Amygdala (tissue), 56 donors: ENCODE data around the gene MITF.
A peak's percentile ranks its signal among the peaks of the same experiment; 100 is the strongest.

ENCODE experiments used
- DNase-seq, 56 donors: peaks; one replicate each; lab custom pipeline; 2025; lab: John Stamatoyannopoulos, UW

MITF gene

DNA sequence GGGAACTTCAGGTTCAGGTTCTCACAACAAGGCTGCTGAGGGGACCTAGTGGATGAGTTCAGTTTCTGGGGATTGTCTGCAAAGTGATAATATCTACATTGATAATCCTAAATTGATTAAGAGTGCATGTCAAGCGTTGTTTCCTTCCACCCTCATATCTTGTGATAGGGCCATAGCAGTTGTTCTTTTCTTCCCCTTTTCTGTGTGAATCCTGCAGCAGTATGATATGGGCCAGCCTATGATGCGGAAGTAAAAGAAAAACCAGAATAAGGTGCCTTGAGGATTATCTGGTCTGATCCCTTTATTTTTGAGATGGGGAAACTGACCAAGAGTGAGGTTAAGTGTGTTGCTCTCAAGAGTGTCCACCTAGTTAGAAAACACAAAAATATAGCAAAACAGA is 86.2 kb downstream of the MITF start:
- DNase-seq, result no peak

DNA sequence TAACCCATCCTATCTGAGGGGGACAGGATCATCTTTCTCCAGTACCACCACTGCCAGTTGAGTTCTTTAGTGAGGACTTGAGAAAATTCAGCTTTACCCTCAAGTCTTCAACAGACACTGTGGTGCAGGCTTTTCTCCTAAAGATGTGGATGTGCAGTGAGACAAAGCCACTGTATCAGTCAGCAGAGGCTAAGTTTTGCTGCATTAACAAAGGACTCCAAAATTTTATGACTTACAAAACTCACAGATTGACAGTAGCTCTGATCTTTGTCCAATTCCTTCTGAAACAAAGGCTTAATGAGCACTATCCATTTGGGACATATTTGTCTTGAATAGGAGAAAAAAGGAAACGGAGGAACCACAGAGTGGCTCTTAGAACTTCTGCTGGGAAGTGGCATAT is 87.9 kb downstream of the MITF start:
- no peak for DNase-seq

DNA sequence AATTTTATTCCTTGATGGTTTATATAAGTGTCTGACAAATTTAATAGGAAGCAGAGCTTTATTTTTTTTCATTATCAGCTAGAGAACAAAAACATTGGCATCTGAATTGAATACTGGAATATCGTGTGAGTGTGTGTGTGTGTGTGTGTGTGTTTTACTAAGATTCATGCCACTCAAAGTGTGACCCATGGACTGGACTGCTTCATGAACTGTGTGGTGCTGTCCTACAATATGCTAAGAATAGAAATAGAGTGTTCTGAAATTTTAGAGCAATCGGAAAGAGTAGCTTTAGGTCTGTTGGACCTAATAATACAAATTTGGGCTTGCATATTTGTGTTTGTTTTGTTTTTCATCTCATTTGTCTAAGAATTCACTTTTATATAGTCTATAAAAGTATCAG is 89.6 kb downstream of the MITF start:
- no peak for DNase-seq

DNA sequence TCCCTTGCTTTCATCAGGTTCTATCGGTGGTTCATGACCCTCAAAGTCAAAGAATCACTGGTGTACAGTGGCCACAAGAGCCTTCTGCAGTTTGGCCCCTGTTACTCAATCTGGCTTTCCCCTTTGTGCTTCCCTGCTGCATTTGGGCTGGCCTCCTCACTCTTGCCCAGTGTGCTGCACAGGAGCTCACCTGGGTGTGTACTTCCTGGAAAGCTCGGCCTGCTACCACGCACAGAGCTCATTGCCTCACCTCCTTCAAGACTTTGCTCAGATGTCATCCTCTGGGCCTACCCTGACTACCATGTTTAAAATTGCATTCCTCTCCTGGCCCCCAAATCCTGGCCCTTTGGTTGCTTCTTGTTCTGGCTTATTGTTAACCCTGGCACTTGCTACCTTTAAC is 90.9 kb downstream of the MITF start:
- DNase-seq, result no peak

DNA sequence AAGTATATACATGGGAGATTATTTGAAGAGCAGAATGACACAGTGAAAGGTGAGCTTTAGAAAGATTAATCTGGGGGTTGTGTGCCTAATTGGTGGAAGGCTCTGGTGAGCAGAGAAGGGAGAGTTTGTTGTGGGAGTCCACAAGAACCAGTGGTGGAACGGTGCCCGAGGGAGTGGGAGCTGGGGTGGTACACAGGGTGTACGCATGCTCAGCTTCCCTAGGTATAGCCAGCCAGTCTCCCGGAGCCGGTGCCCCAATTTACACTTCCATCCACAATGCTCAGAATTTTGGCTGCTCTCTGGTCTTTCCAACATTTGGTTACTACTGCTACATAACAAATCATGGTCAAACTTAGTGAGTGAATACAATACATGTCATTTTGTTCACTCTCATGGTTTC is 92.5 kb downstream of the MITF start:
- no peak for DNase-seq

DNA sequence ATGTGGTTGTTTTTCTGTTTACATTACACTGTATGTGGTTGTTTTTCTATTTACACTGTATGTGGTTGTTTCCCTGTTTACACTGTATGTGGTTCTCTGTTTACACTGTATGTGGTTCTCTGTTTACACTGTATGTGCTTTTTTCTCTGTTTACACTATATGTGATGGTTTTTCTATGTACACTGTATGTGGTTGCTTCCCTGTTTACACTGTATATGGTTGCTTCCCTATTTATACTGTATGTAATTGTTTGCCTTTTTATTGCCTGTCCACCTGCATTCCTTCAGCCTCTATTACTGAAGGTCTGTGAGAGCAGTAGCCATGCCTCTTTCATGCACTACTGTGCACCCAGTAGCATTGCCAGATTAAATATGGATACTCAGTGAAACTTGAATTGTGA is 94.3 kb downstream of the MITF start:
- no peak for DNase-seq

DNA sequence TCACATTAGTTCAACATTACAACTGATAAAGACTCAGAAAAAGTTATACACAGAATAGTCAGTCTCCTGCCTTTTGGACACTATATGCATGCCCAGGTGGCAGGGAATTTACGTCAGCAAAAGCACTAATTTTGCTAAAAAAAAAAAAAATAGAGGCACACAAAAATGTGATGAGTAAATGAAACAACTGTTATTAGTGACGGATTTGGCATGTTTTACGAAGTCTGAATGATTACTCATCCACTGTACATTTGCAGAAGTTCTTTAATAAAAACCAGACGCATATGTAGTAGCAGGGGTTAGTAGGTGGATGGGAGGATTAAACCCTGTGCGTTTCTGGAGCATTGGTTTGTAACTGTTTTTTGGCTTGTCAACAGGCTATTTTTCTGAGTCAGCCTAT is 99.0 kb downstream of the MITF start:
- no peak for DNase-seq

DNA sequence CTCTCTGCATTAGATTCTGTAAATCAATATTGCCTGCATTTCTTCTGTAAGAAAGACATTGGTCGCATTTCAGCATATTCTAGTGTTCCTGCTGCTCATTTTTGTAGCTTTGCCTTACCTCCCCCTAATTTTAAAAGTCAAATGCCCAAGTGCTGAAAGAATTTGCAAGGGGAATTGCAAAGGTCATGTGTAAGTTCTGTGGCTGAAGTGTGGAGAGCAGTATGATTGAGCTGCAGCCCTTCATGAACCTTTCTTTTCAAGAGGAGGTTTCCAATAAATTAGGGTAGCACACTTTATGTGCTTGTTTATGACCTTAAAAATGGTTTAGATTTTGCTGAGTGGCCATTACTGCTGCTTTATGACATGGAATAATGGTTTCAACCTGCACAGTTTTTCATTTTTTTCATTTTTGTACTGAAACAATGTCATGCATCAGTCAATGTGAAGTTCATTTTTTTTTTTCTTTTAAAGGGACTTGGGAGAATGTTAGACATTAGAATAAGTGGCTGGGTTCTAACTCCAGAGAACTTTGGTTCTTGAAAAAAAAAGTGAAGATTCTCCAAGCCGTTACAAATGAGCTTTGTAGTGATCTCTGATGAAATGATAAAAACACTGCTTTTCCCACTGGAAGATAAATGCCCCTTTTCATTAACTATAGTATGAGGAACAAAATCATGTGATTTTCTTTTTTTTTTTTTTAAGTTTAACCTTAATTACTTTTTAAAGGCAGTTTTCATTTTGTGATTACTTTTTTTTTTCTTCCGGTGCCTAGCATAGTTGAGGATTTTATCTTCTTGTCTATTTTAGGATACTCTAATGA is 99.6 kb downstream of the MITF start:
- no peak for DNase-seq

DNA sequence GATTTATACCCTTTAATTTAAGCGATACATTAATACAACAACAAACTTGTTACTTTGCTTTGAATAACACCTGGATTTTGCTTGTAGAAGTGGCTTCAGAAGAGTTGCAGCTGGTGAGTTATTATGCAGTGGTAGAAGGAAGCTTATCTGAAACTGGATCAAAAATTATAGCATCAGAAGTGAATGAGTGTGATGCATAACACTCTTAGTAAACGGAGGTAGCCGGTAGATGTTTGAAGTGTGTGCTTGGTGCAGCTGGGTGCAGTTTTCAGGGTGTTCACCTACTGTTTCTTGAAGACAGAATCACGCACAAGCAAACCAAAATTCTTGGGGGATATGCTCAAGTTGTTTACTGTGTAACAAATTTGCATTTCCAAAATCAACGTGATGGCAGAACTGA is 103.1 kb downstream of the MITF start:
- DNase-seq, result no peak

DNA sequence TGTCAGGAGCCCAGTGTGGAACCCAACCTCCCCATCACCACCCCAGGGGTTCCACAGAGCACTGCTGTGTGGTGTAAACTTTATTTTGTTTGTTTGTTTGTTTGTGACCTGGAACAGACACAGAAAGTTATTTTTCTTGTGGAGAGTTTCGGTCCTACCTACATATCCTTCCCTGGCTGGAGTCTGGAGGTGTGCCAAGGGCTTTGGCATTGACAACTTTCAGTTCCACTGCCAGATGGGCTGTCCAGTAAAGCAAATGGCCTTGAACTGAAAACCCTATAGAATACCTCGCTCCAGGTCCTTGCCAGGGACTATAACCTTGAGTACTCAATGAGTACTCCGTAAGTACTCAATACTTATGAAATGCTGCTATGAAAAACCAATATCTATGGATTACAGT is 103.5 kb downstream of the MITF start:
- peak in 1 of 56 donors; percentile 23 for DNase-seq

DNA sequence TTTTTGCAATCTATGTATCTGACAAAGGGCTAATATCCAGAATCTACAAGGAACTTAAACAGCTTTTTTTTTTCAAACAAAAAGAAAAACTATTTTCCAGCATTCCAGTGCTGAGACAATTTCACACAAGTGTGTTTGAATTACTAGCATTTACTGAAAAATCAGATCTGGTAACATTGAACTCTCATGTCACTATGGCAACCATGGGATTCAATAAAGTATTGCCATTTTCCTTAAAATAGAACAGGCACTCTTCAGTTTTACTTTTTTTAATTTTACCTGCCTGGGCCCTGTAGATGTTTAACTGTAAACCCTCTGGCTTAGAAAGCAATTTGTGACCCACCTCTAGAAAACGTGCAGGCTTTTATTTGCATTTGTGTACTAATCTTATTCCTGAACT is 105.4 kb downstream of the MITF start:
- DNase-seq, result no peak

DNA sequence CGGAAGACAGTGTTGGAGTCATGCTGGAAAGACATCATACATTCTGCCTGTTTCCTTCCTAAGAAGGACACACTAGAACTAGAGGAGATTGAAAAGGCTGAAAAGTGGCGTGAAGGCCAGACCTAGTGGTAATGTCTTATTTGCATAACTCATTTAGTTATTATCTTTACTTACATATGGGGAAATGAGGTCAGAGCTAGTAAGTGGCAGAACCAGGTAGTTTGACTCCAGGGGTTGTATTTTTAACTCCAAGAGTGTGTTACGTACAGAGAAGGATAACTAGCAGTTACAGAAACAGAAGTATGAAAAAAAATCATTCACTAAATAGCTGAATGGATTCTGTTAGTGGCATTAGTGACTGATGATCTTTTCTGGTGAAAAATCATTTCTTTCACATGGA is 108.0 kb downstream of the MITF start:
- DNase-seq, result no peak

DNA sequence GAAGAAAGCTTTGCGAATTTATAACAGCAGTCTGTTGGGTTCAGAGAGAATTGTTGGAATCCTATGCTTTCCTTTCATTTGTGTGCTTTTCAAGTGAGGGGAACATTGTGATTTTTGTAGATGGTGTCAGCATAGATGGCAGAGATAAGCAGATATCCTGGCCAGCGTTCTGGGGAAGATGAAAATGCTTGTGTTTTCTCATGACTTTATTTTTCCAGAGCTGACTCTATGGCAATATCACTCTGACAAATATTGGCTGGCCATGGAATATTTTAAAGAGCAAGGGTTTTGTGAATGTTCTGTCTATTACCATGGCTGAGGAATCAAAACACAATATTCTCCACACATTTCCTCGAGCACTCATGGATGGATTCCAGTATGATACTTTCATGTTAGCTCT is 108.8 kb downstream of the MITF start:
- DNase-seq, result no peak

DNA sequence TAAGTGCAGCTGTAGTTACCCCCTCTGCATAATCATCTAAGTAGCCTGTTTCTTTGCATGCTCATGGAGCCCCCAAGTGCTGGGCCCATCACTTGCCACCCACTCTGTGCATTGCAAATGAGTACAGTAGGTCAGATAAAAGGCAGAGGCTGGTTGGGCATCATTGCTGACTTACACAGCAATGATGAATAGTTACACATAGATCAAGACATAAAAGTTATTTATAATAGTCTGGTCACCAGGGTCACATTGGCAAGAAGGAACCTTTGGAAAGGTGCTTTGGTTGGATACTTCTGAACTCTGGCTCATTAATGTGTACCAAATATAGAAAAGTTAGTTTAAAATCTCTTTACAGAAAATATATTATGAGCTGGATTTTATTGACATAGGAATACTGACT is 111.6 kb downstream of the MITF start:
- no peak for DNase-seq

DNA sequence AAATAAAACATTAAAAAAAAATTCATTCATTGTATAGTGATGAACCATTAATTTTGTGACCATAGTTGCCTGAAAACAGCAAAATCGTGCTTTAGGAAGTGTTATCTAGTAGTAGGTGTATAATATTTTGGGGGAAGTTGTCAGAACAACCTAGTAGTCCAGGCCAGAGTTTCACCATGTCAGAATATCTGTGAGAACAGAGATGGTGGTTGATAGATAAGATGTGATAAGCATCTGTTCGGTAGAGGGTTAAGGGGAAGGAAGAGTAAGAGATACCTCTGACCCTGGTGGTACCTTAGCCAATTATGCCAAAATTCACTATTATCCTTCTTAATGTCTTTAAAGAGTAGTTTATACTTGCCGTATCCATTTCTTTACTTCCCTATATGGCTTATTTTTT is 113.8 kb downstream of the MITF start:
- no peak for DNase-seq

DNA sequence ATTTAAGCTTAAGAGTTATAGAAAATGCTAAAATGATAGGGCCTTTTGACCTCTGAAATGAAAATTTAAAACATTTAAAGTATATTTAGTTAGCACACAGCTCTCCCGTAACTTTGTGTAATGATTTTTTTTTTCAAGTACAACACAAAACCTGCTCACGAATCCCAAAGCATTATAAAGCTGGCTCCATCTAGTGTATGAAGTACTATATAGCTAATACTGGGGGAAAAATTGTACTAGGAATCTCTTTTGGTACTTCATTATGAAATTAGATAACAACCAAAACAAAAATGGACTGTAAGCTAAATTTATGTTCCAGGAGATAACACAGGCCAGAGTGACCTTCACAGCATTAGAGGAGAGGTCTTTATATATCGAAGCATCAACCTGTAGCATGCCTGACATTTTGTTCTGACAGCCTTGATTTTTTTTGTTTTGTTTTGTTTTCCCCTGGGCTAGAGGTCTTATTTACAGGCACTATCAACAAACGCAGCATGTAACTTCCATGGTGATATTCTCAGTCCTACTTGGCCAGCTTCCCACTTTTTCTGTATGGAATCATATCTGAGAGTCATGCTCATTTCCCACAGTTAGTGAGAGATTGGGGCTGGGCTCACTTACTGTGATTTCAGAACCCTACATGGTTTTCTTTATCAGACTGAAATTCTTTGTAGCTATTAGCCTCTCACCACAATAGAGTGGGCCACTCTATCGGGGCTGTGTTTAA is 116.3 kb downstream of the MITF start:
- no peak for DNase-seq

DNA sequence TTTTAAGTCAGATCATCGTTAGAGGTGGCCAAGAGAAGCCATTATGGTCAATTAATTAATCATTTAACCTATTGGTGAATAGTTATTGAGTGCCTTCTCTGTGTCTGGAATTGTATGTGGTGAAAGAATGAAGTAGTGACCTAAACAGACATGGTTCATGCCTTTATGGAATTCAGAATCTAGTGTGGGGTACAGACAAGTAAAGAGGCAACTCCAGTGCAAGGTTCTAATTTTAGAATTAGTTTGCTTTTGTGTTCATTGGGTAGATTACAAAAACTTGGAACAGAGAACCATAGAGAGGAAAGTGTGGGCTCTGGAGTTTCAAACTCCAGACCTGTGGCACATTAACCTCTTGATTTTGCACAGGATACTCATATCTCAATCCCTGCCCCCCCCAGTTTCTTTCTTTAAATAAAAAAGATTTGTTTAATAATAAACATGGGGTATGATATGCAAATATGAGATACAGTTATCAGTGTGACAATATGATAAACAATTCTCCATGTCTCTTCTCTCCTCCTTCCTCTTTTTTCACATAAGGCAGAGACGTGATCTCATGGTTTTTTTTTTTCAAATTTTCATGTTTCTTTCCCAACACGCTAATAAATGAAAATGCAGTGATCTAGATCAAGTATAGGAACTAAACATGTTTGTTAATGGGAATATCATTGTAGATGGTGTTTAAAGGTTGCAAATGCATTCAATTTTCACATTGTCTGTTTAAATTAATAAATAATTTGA is 117.9 kb downstream of the MITF start:
- DNase-seq, result no peak

DNA sequence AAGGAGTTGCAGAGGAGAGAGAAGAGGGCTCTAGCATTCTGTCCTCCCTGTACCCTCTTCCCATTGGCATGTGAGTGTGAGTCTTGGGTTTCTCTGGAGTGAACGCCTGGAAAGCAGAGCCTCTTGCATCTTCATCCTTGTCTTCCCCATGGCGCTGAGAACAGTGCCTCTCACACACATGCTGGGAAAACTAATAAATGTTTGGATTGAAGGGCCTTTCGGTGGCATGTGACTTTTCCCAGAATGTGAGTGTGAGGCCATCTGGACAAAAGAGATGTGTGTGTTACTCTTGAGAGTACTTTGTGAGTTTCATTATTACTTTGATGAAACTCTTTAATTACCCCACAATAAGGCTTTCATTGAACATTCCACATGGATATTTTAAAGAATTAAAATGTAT is 122.3 kb downstream of the MITF start:
- no peak for DNase-seq

DNA sequence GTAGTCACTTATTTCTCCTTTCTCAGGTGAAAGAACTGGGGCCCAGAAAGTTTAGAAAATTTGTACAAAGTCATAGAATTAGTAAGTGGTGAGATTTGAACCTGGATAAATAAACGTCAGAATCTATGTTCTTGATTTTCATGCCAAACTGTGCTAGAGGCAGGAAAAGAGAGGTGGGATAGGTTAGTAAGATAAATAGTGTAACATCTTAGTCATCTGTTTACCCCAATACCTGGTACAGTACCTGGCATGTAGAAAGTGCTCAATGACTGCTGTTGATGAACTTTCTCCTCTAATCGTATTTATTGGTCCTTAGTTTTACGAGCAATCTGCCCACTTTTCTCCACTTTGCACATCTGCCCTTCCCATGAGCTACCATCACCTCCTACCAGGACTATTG is 124.9 kb downstream of the MITF start:
- no peak for DNase-seq

DNA sequence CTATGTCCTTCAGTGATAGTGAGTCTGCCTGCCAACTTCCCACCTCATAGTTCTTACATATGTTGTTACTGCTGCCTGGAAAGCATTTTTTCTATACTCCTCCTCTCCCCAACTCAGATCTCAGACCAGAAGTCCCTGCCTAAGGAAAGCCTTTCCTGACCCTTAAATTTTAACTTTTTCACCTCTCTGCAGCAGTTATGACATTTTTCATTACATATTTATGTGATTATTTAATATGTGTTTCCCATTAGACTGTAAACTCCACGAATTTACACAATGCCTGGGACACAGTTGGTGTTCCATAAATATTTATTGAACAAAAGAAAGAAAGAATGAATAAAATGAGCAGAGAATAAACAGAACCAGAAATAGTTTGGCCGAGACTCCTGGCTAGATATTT is 125.5 kb downstream of the MITF start:
- DNase-seq, result no peak

DNA sequence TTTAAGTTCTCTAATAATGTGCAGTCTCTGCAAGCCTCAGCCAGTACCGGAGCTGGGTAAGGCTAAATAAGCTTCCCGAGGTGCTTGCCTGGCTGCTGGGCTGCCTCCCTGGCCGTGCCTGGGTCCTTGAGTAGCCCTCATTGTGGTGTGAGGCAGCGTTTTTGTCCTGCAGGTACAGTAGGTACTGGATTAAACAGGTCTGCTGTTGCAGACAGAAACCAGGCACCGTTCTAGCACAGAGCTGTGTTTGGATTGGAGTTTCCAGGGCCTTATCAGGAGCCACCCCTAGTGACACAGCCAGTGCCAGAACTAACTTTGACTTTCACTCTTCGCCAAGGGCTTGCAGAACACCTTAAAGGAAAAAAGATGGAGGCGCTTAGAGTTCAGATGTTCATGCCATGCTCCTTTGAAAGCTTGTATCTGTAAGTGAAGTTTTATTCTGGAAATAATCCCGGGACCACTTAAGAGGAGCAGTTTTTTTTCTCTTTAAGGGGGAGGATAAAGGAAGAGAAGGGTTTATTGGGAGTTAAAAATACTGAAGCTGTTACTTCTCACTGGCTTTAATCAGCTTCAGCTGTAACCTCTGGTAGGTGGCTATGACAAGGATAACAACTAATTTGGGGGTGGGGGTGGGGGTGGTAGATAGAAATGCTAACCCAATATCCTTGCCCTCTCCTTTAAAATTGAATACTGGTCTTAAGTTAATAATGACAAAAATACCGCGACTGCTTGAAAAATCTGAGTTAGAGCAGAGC is 126.8 kb downstream of the MITF start:
- DNase-seq, result no peak
